HCT116 (cell line): Measurements from ENCODE around the gene SLCO4A1. TPM values are rescaled to one million over a fixed set of nuclear protein-coding genes. Genes with fewer than 3 reads are reported as not detected.

Experiments
- ATAC-seq: fragments of 200-7000 bp; cut with Tn5 transposase; 2 replicates; pipeline ENCODE4 v1.9.1; 2020; ENCODE audit warnings: mild to moderate bottlenecking, moderate library complexity
- BruUV-seq: library from RNA; stranded (reverse); fragments of 400-500 nt; replicated peaks from 2 replicates; lab custom pipeline; 2021; lab: Mats Ljungman, UMichigan
- CTCF ChIA-PET: fragments of 300-600 bp; sonication (Branson Sonifier 250); formaldehyde crosslinking; loops from one replicate; lab custom pipeline; 2021; ENCODE audit warnings: antibody characterized with exemption; lab: Charles Lee
- POLR2A ChIA-PET: fragments of 300-600, 350-600 bp; sonication (Branson Sonifier 250); formaldehyde crosslinking; loops from one replicate; lab custom pipeline; 2021; ENCODE audit warnings: antibody characterized with exemption; lab: Charles Lee
- RAD21 ChIA-PET, 2 experiments: fragments of 300-600 bp; sonication (Branson Sonifier 250); formaldehyde crosslinking; loops; one replicate each; lab custom pipeline; 2023; ENCODE audit warnings: low total read pairs in 2 of 2; ENCODE audit not compliant: uncharacterized antibody in 2 of 2, unreplicated experiment in 2 of 2, low non-redundant PET in 1 of 2; lab: Charles Lee
- DNase-seq: peaks from one replicate; pipeline ENCODE4 v3.0.0-alpha.2; 2010; ENCODE audit warnings: low read depth, low spot score
- H2AFZ ChIP-seq: fragments of 200-600 bp; shearing (Covaris generic), sonication (generic); 2 replicates; pipeline ENCODE4 v1.6.1; 2017; ENCODE audit warnings: low read depth, mixed run types, mixed read lengths, antibody characterized with exemption, low read length; ENCODE audit not compliant: poor library complexity, severe bottlenecking
- H3K27ac ChIP-seq: 2 replicates; pipeline ENCODE4 v1.5.1; 2012; ENCODE audit warnings: low read depth, low read length
- H3K27me3 ChIP-seq: fragments of 200-600 bp; sonication (generic); 2 replicates; pipeline ENCODE4 v1.6.1; 2016; ENCODE audit warnings: mixed run types, low read length, mixed read lengths; ENCODE audit not compliant: insufficient read depth
- H3K36me3 ChIP-seq, 2 experiments: fragments of 200-500 bp in 1 of 2; fragments of 200-600 bp in 1 of 2; sonication (Bioruptor generic) in 1 of 2; sonication (generic) in 1 of 2; 2 replicates each; pipeline versions ENCODE4 v1.5.1 to v1.6.1; 2014 to 2016; ENCODE audit warnings: low read length in 2 of 2, inconsistent platforms in 1 of 2, mixed read lengths in 1 of 2, mixed run types in 1 of 2; ENCODE audit not compliant: insufficient read depth in 2 of 2, control insufficient read depth in 1 of 2
- H3K4me1 ChIP-seq, 2 experiments: fragments of 200-600 bp in 1 of 2; sonication (generic) in 1 of 2; 2 replicates each; pipeline versions ENCODE4 v1.5.1 to v1.6.1; 2012 to 2017; ENCODE audit warnings: low read length in 2 of 2, inconsistent platforms in 1 of 2, mild to moderate bottlenecking in 1 of 2, mixed read lengths in 1 of 2, mixed run types in 1 of 2, moderate library complexity in 1 of 2; ENCODE audit not compliant: insufficient read depth in 2 of 2, control insufficient read depth in 1 of 2
- H3K4me2 ChIP-seq: fragments of 200-600 bp; sonication (generic); 2 replicates; pipeline ENCODE4 v1.6.1; 2017; ENCODE audit warnings: mixed run types, low read length, mixed read lengths
- H3K4me3 ChIP-seq, 2 experiments: fragments of 200-600 bp in 1 of 2; sonication (generic) in 1 of 2; replicated peaks in 1 of 2; 2 replicates each; pipeline ENCODE4 v1.5.1; 2011 to 2016; ENCODE audit warnings: low read length in 2 of 2, control low read depth in 1 of 2, low read depth in 1 of 2, mild to moderate bottlenecking in 1 of 2, mixed read lengths in 1 of 2, mixed run types in 1 of 2
- H3K79me2 ChIP-seq: fragments of 200-600 bp; sonication (generic); 2 replicates; pipeline ENCODE4 v1.6.1; 2017; ENCODE audit warnings: mild to moderate bottlenecking, mixed run types, low read length, moderate library complexity, mixed read lengths; ENCODE audit not compliant: insufficient read depth
- H3K9ac ChIP-seq: fragments of 200-600 bp; sonication (generic); 2 replicates; pipeline ENCODE4 v1.6.1; 2016; ENCODE audit warnings: low read length, mixed read lengths
- H3K9me2 ChIP-seq: fragments of 200-600 bp; sonication (generic), shearing (Covaris generic); 2 replicates; pipeline ENCODE4 v1.6.1; 2017; ENCODE audit warnings: mixed run types, mild to moderate bottlenecking, moderate library complexity; ENCODE audit not compliant: insufficient read depth
- H3K9me3 ChIP-seq, 2 experiments: fragments of 200-500 bp in 1 of 2; fragments of 200-600 bp in 1 of 2; sonication (Bioruptor generic) in 1 of 2; sonication (generic) in 1 of 2; 2 replicates each; pipeline ENCODE4 v1.6.1; 2014 to 2017; ENCODE audit warnings: low read length in 2 of 2, mixed read lengths in 2 of 2, inconsistent platforms in 1 of 2, low read depth in 1 of 2, mild to moderate bottlenecking in 1 of 2, mixed run types in 1 of 2, moderate library complexity in 1 of 2; ENCODE audit not compliant: control insufficient read depth in 1 of 2, insufficient read depth in 1 of 2
- H4K20me1 ChIP-seq: fragments of 200-600 bp; sonication (generic), shearing (Covaris generic); 2 replicates; pipeline ENCODE4 v1.6.1; 2017; ENCODE audit warnings: mixed run types, mild to moderate bottlenecking, moderate library complexity; ENCODE audit not compliant: insufficient read depth
- CBX3 ChIP-seq: IDR thresholded peaks from 2 replicates; pipeline ENCODE4 v1.6.1; 2012; ENCODE audit warnings: low read depth
- CEBPB ChIP-seq: IDR thresholded peaks from 2 replicates; pipeline ENCODE4 v1.6.1; 2012; ENCODE audit warnings: low read depth
- EGR1 ChIP-seq: IDR thresholded peaks from 2 replicates; pipeline ENCODE4 v1.6.1; 2012; ENCODE audit warnings: low read depth
- ELF1 ChIP-seq: IDR thresholded peaks from 2 replicates; pipeline ENCODE4 v1.6.1; 2012; ENCODE audit warnings: low read depth, borderline replicate concordance
- EZH2 ChIP-seq: fragments of 200-600 bp; sonication (generic); IDR thresholded peaks from 2 replicates; pipeline ENCODE4 v1.6.1; 2017; ENCODE audit warnings: antibody characterized with exemption, mixed run types
- EZH2phosphoT487 ChIP-seq: fragments of 200-600 bp; IDR thresholded peaks from 2 replicates; pipeline ENCODE4 v1.6.1; 2018; ENCODE audit warnings: antibody characterized with exemption, borderline replicate concordance
- FOSL1 ChIP-seq: IDR thresholded peaks from 2 replicates; pipeline ENCODE4 v1.6.1; 2012; ENCODE audit warnings: low read depth
- JUND ChIP-seq: IDR thresholded peaks from 2 replicates; pipeline ENCODE4 v1.6.1; 2012
- POLR2A ChIP-seq: IDR thresholded peaks from 2 replicates; pipeline ENCODE4 v1.7.0; 2011; ENCODE audit warnings: borderline replicate concordance; ENCODE audit not compliant: insufficient read depth, insufficient read length; ENCODE audit errors: extremely low read depth
- POLR2AphosphoS5 ChIP-seq: IDR thresholded peaks from 2 replicates; pipeline ENCODE4 v1.6.1; 2011; ENCODE audit warnings: mild to moderate bottlenecking, low read depth, low read length, moderate library complexity
- RAD21 ChIP-seq: IDR thresholded peaks from 2 replicates; pipeline ENCODE4 v1.6.1; 2012; ENCODE audit warnings: low read depth, mild to moderate bottlenecking
- SIN3A ChIP-seq: IDR thresholded peaks from 2 replicates; pipeline ENCODE4 v1.6.1; 2012; ENCODE audit warnings: low read depth
- SP1 ChIP-seq: IDR thresholded peaks from 2 replicates; pipeline ENCODE4 v1.6.1; 2012; ENCODE audit warnings: low read depth
- YY1 ChIP-seq: IDR thresholded peaks from 2 replicates; pipeline ENCODE4 v1.6.1; 2011; ENCODE audit warnings: low read length, low read depth, moderate library complexity, mild to moderate bottlenecking; ENCODE audit not compliant: insufficient replicate concordance; ENCODE audit errors: extremely low read depth
- ZFX ChIP-seq: fragments of 450-650 bp; IDR thresholded peaks from 2 replicates; pipeline ENCODE4 v1.6.1; 2017
- intact Hi-C: fragments of 100-400 bp; cut with micrococcal nuclease; formaldehyde crosslinking; loops from 2 replicates; pipeline ENCODE4 v1.10.0; 2022
- total RNA-seq: library from RNA; stranded (reverse); gene quantifications from one replicate; pipeline ENCODE4 v1.2.1, GENCODE V29; 2021; ENCODE audit not compliant: unreplicated experiment
- TF ChIP-seq, protein P1 (sequence below): IDR thresholded peaks from 2 replicates; pipeline ENCODE4 v1.6.1; 2012
- TF ChIP-seq, protein P2 (sequence below), 3 experiments: fragments of 200-600 bp in 1 of 3; sonication (generic) in 1 of 3; IDR thresholded peaks in 2 of 3; conservative IDR thresholded peaks in 1 of 3; 2 replicates each; pipeline ENCODE4 v1.5.1; 2012 to 2017; ENCODE audit warnings: low read depth in 2 of 3, low read length in 2 of 3, antibody characterized with exemption in 1 of 3, borderline replicate concordance in 1 of 3, control low read depth in 1 of 3, mild to moderate bottlenecking in 1 of 3, mixed read lengths in 1 of 3, mixed run types in 1 of 3, moderate library complexity in 1 of 3; ENCODE audit not compliant: insufficient read depth in 1 of 3
- TF ChIP-seq, protein P3 (sequence below): IDR thresholded peaks from 2 replicates; pipeline ENCODE4 v1.6.1; 2012
- TF ChIP-seq, protein P4 (sequence below): IDR thresholded peaks from 2 replicates; pipeline ENCODE4 v1.6.1; 2012; ENCODE audit warnings: low read depth
- TF ChIP-seq, protein P5 (sequence below): IDR thresholded peaks from 2 replicates; pipeline ENCODE4 v1.6.1; 2011; ENCODE audit warnings: mild to moderate bottlenecking, low read length, moderate library complexity; ENCODE audit not compliant: insufficient replicate concordance; ENCODE audit errors: extremely low read depth

Gene SLCO4A1
- total RNA-seq, 1 experiment from 2014 or later = 107 TPM

DNA sequence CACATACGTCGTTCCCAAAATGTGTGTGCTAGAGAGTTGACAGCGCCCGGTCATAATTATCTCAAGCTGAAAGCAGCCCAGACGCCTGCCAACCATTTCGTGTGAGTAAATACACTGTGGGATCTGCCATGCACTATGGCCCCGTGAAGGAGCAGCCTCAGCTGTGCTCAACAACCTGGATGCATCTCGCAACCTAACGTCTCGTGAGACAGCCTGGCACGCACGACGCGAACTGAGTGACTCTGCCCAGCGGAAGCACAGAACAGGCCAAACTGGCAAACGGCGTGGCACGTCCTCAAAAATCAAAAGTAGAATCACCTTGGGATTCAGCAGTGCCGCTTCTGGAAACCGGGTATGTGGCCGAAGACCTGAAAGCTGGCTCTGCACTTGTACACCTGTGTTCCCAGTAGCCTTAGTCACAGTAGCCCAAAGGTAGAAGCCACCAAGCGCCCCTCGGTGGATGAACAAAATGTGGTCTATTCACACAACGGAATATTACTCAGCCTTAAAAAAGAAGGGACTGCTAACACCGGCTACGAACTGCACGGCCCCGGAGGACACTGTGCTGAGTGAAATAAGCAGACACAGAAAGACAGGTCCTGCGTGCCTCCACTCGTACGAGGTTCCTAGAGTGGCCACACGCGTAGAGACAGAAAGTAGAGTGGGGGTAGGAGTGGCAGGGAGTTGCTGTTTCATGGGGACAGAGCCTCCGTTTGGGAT is 27.2 kb upstream of the SLCO4A1 start:
- Histone ChIP-seq H3K4me2 (no peak overlapping the region), H3K9me2 (no peaks in the 10 kb centered on the region), H3K4me1 (peaks cover 2 to 30% of the 10 kb centered on the region in 2 experiments; a peak in 3 of 4 replicates), H2AFZ (no peak overlapping the region), H3K4me3 (no peak overlapping the region), H3K9ac (no peak overlapping the region), H3K36me3 (no peaks in the 10 kb centered on the region), H3K9me3 (peaks cover 0 to 7% of the 10 kb centered on the region in 2 experiments; a peak in 1 of 4 replicates), H3K27ac (no peak overlapping the region), H3K27me3 (no peaks in the 10 kb centered on the region), H4K20me1 (no peaks in the 10 kb centered on the region), H3K79me2 (no peaks in the 10 kb centered on the region)
- DNase-seq (no peak), ATAC-seq (no peak)
- ChIA-PET POLR2A (no interaction called here), CTCF (interaction anchor here (1.6 kb wide), 1 partner anchor 205 kb away, joined by 3 read pairs; no protein-coding TSS in a partner anchor), RAD21 (no interaction called here)
- intact Hi-C loops = loop anchor here (5.0 kb wide), 2 partner anchors 93 to 313 kb away; partner anchors contain the start of gene ADRM1
- BruUV-seq = no TSS peak
- TF ChIP-seq, protein P1, sequence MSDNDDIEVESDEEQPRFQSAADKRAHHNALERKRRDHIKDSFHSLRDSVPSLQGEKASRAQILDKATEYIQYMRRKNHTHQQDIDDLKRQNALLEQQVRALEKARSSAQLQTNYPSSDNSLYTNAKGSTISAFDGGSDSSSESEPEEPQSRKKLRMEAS = no peak
- no peak for TF ChIP-seq ELF1
- no peak for TF ChIP-seq YY1
- TF ChIP-seq, protein P2, sequence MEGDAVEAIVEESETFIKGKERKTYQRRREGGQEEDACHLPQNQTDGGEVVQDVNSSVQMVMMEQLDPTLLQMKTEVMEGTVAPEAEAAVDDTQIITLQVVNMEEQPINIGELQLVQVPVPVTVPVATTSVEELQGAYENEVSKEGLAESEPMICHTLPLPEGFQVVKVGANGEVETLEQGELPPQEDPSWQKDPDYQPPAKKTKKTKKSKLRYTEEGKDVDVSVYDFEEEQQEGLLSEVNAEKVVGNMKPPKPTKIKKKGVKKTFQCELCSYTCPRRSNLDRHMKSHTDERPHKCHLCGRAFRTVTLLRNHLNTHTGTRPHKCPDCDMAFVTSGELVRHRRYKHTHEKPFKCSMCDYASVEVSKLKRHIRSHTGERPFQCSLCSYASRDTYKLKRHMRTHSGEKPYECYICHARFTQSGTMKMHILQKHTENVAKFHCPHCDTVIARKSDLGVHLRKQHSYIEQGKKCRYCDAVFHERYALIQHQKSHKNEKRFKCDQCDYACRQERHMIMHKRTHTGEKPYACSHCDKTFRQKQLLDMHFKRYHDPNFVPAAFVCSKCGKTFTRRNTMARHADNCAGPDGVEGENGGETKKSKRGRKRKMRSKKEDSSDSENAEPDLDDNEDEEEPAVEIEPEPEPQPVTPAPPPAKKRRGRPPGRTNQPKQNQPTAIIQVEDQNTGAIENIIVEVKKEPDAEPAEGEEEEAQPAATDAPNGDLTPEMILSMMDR (IDR thresholded peaks at IDR 0.05 in 2 of 3, conservative IDR thresholded peaks at IDR 0.05 in 1 of 3; ENCODE audit: borderline replicate concordance in 1 of 3, insufficient read depth in 1 of 3, low read depth in 2 of 3, low read length in 2 of 3) = no peak
- no peak for TF ChIP-seq POLR2A
- no peak for TF ChIP-seq EZH2phosphoT487
- TF ChIP-seq CBX3 = no peak
- no peak for TF ChIP-seq EGR1
- no peak for TF ChIP-seq SIN3A
- TF ChIP-seq EZH2 = no peak
- TF ChIP-seq JUND = no peak
- TF ChIP-seq FOSL1 = no peak
- TF ChIP-seq SP1 = no peak
- TF ChIP-seq, protein P3, sequence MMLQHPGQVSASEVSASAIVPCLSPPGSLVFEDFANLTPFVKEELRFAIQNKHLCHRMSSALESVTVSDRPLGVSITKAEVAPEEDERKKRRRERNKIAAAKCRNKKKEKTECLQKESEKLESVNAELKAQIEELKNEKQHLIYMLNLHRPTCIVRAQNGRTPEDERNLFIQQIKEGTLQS = no peak
- TF ChIP-seq, protein P4, sequence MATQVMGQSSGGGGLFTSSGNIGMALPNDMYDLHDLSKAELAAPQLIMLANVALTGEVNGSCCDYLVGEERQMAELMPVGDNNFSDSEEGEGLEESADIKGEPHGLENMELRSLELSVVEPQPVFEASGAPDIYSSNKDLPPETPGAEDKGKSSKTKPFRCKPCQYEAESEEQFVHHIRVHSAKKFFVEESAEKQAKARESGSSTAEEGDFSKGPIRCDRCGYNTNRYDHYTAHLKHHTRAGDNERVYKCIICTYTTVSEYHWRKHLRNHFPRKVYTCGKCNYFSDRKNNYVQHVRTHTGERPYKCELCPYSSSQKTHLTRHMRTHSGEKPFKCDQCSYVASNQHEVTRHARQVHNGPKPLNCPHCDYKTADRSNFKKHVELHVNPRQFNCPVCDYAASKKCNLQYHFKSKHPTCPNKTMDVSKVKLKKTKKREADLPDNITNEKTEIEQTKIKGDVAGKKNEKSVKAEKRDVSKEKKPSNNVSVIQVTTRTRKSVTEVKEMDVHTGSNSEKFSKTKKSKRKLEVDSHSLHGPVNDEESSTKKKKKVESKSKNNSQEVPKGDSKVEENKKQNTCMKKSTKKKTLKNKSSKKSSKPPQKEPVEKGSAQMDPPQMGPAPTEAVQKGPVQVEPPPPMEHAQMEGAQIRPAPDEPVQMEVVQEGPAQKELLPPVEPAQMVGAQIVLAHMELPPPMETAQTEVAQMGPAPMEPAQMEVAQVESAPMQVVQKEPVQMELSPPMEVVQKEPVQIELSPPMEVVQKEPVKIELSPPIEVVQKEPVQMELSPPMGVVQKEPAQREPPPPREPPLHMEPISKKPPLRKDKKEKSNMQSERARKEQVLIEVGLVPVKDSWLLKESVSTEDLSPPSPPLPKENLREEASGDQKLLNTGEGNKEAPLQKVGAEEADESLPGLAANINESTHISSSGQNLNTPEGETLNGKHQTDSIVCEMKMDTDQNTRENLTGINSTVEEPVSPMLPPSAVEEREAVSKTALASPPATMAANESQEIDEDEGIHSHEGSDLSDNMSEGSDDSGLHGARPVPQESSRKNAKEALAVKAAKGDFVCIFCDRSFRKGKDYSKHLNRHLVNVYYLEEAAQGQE = no peak
- TF ChIP-seq, protein P5, sequence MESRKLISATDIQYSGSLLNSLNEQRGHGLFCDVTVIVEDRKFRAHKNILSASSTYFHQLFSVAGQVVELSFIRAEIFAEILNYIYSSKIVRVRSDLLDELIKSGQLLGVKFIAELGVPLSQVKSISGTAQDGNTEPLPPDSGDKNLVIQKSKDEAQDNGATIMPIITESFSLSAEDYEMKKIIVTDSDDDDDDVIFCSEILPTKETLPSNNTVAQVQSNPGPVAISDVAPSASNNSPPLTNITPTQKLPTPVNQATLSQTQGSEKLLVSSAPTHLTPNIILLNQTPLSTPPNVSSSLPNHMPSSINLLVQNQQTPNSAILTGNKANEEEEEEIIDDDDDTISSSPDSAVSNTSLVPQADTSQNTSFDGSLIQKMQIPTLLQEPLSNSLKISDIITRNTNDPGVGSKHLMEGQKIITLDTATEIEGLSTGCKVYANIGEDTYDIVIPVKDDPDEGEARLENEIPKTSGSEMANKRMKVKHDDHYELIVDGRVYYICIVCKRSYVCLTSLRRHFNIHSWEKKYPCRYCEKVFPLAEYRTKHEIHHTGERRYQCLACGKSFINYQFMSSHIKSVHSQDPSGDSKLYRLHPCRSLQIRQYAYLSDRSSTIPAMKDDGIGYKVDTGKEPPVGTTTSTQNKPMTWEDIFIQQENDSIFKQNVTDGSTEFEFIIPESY = no peak
- TF ChIP-seq CEBPB = no peak
- TF ChIP-seq POLR2AphosphoS5 = no peak
- no peak for TF ChIP-seq ZFX
- TF ChIP-seq RAD21 = no peak
